ENCODE measurements around the gene HDLBP.

Gene HDLBP

DNA sequence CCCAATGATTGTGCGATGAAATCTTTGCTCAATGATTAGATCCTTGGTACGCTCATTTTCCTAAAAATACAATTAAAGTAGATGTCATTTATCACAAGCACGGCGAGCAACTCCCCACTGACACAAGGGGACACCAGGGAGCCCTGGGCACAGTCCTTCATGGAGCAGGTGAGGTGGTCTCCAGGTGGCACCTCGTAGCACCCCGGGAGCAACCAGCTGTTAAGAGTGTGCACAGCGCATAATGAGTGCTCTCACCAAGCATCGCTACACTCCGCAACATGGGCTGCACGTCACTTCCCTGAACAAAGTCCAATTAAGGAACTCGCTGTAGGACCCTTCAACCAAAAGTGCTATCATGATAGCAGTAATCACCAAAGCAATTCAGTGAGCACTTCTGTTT is 67.2 kb downstream of the HDLBP start:
- no peak for DNase-seq (ENCODE audit: low read depth in 2 of 2)
- H3K4me3 ChIP-seq (replicated peaks in 1 of 2; ENCODE audit: low read depth in 2 of 2, low read length in 2 of 2): no peak overlapping the region
- TF ChIP-seq, protein P1, sequence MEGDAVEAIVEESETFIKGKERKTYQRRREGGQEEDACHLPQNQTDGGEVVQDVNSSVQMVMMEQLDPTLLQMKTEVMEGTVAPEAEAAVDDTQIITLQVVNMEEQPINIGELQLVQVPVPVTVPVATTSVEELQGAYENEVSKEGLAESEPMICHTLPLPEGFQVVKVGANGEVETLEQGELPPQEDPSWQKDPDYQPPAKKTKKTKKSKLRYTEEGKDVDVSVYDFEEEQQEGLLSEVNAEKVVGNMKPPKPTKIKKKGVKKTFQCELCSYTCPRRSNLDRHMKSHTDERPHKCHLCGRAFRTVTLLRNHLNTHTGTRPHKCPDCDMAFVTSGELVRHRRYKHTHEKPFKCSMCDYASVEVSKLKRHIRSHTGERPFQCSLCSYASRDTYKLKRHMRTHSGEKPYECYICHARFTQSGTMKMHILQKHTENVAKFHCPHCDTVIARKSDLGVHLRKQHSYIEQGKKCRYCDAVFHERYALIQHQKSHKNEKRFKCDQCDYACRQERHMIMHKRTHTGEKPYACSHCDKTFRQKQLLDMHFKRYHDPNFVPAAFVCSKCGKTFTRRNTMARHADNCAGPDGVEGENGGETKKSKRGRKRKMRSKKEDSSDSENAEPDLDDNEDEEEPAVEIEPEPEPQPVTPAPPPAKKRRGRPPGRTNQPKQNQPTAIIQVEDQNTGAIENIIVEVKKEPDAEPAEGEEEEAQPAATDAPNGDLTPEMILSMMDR (IDR thresholded peaks at IDR 0.05; ENCODE audit: low read depth, low read length): no peak

DNA sequence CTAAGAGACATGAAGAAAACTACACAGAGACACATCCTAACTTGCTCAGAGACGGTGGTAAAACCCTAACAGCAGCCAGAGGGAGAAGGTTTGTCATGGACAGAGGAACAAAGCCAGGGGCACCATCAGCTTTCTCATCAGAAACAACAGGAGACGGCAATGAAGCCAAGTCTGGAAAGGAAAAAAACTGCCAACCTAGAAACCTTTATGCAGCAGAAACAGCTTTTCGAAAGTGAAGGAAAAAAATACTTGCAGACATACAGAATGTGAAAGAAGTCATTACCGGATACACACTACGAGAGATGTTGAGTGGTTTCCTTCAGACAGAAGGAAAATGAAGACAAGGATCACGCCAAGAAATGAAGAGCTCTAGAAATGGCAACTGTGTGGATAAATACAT is 71.1 kb downstream of the HDLBP start:
- no peak for DNase-seq (ENCODE audit: low read depth in 2 of 2)
- no peak overlapping the region for H3K4me3 ChIP-seq (replicated peaks in 1 of 2; ENCODE audit: low read depth in 2 of 2, low read length in 2 of 2)
- TF ChIP-seq, protein P1 (IDR thresholded peaks at IDR 0.05; ENCODE audit: low read depth, low read length): no peak

DNA sequence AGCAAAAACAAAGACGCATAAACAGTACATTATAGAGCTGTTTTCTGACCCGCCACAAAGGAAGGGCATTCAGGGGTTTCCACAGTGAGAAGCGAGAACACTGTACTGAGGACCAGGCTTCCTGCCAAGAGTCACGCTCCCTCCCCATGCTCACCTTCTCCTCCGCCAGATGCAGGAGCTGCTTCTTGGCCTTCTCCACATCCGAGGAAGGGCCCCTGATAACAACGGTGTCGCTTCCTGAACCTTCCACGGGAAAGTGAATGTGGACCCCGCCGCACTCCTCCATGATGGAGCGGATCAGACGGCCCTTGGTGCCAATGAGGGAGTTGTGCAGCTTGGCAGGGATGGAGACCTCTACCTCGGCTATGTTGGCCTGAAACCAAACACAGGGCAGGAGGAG is 73.2 kb downstream of the HDLBP start:
- TF ChIP-seq, protein P1 (IDR thresholded peaks at IDR 0.05; ENCODE audit: low read depth, low read length): no peak
- no peak overlapping the region for H3K4me3 ChIP-seq (replicated peaks in 1 of 2; ENCODE audit: low read depth in 2 of 2, low read length in 2 of 2)
- no peak for DNase-seq (ENCODE audit: low read depth in 2 of 2)

DNA sequence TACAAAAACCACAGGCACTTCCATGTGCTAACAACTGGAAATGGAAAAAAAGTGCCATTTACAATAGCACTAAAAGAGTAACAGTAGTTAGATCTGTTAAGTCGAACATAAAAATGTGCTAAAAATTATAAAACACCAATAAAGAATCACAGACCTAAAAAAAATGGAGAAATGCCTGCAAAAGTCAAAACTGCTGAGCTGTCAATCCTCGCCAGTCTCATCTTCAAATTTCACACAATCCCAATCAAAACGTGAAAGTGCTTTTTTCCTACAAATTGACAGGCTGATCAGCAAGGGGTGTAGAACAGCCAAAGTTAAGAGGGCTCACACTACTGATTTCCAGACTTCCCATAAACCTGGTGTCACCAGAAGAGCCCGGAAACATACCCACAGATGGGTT is 73.8 kb downstream of the HDLBP start:
- DNase-seq (ENCODE audit: low read depth in 2 of 2): no peak
- TF ChIP-seq, protein P1 (IDR thresholded peaks at IDR 0.05; ENCODE audit: low read depth, low read length): no peak

DNA sequence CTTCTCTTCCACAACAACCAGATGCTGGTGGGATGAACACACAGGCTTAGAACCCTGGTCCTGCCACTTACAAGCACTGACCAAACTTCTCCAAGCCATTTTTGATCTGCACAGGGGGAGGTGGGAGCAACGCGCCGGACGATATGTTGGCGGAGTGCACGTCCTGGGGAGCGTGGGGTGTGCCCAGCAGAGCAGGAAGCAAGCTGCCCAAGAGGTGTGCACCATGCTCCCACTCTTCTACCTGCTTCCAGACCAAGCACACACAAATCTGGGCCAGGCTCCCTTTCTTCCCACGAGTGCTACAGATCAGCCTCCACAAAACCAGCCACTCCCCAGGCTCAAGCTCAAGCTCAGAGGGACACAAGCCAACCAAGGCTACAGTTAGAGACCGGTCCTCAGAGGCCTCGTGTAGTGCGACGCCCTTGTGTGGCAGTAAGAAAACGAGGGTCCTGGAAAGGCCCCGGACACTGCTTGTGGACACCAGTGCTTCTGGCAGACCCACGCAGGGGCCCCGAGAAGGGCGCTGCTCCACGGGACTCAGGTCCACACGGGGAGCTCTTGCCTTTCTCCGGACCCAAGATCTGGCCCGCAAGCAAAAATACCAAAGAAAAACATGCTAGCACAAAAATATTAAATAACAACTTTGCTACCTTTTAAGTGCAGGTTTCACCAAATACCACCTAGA is 75.0 kb downstream of the HDLBP start:
- DNase-seq (ENCODE audit: low read depth in 2 of 2): no peak
- TF ChIP-seq, protein P1 (IDR thresholded peaks at IDR 0.05; ENCODE audit: low read depth, low read length): no peak
- no peak overlapping the region for H3K4me3 ChIP-seq (replicated peaks in 1 of 2; ENCODE audit: low read depth in 2 of 2, low read length in 2 of 2)

More for the DNA sequence above, 73.8 kb downstream of the HDLBP start:
- H3K4me3 ChIP-seq (replicated peaks in 1 of 2; ENCODE audit: low read depth in 2 of 2, low read length in 2 of 2): no peak overlapping the region

DNA sequence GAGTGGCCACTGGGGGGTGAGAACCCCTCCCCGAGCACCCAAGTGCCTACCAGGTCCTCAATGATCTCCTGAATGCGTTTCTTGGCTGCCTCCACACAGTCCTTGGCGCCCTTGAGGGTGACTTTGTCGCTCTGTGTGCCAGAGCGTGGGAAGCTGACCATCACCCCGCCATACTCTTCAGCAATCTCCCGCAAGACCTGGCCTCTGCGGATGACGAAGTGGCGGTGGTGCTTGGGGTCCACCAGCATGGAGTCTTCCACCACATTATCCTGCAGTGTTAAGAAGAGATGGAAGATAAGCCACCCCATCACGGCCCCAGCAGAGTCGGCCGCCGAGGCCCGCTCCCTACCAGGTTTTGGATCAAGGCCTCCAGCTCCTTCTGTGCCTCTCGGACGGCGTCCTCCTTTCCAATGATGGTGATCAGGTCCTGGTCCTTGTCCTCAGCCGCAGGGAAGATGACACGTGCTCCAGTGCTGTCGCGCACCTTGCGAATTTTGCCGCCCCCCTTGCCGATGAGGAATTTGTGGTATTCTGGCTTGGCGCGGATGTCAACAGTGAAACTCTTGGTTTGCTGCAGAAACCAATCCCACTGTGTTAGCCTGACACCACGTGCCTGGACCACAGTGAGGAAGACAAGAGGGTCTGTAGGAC is 75.8 kb downstream of the HDLBP start:
- no peak for DNase-seq (ENCODE audit: low read depth in 2 of 2)
- TF ChIP-seq, protein P1 (IDR thresholded peaks at IDR 0.05; ENCODE audit: low read depth, low read length): no peak
- H3K4me3 ChIP-seq (replicated peaks in 1 of 2; ENCODE audit: low read depth in 2 of 2, low read length in 2 of 2): no peak overlapping the region
